Fibroblast of pulmonary artery (primary cell): Measurements from ENCODE around the gene WASF3.

Experiments used
- DNase-seq: peaks from one replicate; pipeline ENCODE4 v3.0.0-alpha.2; 2010; ENCODE audit warnings: low read depth
- H3K4me3 ChIP-seq: replicated peaks from 2 replicates; pipeline ENCODE4 v1.5.1; 2011; ENCODE audit warnings: low read depth, mild to moderate bottlenecking, control low read depth, low read length, moderate library complexity
- CTCF ChIP-seq: IDR thresholded peaks from 2 replicates; pipeline ENCODE4 v1.5.1; 2011; ENCODE audit warnings: mild to moderate bottlenecking, control low read depth, low read length, inconsistent platforms; ENCODE audit errors: missing control alignments

The WASF3 gene

GRCh38 chr13:26541678-26542568, 15.6 kb upstream of the WASF3 start:
- no peak overlapping the region for H3K4me3 ChIP-seq
- no peak for TF ChIP-seq CTCF
- no peak for DNase-seq

DNA sequence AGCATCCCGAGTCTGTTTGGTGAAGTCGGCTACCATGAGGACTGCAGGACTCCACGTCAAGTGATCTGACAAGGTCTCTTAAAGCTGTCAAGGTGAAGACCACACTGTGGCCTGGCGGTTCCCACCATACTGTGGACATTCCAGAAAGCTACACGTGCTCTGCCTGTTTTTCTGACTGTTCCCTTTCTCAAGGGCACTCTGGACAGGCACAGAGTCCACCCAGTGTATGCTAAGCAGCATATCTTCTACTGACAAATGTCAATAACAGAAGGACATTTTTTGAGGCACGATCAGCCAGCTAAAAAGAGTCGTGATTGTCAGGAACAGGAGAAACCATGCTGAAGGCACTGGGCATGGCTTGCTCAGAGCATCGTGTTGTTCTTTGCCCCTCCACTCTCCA, 12.8 kb upstream of the WASF3 start:
- no peak overlapping the region for H3K4me3 ChIP-seq
- no peak for DNase-seq
- TF ChIP-seq CTCF: no peak

GRCh38 chr13:26548205-26548765, 9.2 kb upstream of the WASF3 start:
- TF ChIP-seq CTCF: no peak

GRCh38 chr13:26549713-26550112, 7.8 kb upstream of the WASF3 start:
- DNase-seq: no peak
- no peak for TF ChIP-seq CTCF
- H3K4me3 ChIP-seq: no peak overlapping the region

More at GRCh38 chr13:26548205-26548765, 9.2 kb upstream of the WASF3 start:
- H3K4me3 ChIP-seq: no peak overlapping the region
- DNase-seq: no peak

DNA sequence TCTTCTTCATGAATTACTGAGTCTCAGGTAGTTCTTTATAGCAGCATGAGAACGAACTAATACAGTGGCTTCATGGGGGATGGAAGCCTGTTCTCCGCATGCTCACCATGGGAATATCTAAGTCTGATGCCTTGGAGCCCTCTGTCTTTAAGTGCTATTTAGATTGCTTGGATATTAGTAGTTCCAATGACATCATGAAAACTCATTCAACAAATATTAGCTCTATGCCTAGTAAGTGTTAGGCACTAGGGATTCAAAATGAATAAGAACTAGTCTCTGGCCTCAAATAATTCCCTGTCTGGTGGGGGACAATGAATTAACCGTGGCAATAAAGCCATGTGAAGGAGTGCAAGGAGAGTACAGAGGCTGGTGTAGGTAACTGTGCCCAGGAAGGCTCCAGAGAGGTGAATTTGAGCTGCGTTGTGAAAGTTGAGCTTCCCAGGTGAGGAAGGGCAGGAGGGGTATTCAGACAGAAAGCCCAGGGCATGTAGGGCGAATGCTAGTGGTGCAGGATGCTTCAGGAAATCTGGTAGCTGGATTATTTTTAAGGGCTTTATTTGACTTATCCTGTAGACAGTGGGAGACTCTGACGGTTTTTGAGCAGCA, 6.1 kb upstream of the WASF3 start:
- no peak for TF ChIP-seq CTCF
- DNase-seq: no peak
- H3K4me3 ChIP-seq: no peak overlapping the region

DNA sequence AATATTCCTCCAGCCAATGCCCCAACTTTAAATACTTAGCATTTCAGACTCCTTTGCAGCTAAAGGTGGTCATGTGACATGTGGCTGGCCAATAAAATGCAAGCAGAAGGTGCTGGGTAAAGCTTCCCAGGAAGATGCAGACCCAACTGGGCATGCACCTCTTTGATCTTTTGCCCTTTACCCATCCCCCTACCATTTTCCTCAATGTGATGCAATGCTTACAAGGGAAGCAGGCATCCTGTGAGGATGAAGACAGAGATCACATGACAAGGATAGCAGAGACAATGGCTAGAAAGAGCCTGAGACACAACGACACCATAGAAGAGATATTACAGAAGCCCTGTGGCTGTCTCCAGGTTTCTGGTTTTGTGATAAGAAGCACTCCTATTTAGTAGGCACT, 2.1 kb upstream of the WASF3 start:
- DNase-seq: no peak
- TF ChIP-seq CTCF: no peak
- no peak overlapping the region for H3K4me3 ChIP-seq
